ENCODE data around the gene DPP7.

The DPP7 gene

DNA sequence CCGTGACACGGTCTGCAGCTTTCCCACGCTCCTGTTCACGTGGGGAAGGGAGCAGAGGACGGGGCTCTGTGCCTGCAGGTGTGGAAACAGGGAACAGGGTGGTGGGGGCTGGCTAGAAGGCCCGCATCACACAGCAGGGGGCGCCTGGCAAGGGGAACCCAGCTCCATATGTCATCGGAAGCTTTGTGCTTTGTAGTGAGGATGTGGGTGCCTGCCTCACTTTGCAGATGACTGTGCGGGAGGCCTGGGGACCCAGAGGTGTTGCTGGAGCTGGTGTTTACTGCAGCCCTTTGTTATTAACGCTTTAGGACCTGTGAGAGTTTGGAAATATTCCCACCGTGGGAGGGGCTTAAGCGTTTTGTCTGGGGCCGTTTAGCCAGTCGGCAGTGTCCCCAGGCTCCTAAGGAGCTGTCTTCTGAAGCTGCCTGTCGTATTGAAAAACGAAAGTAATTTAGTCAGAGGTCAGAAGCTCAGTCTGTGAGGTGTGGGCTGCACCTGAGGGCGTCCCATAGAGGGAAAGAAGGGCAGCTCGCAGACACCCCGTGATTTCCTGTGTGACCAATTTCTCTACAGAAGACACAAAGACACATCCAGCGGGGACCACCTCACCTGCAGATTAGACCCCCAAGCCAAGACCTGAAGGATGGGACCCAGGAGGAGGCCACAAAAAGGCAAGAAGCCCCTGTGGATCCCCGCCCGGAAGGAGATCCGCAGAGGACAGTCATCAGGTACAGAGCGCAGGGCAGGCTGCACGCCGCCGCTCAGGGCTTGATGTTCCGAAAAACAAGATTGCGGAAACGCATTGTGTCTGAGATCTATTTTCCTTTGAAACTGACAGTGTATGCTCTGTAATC, 18.6 kb downstream of the DPP7 start:
- in situ Hi-C loops (cut with MboI; ENCODE audit: low sequenced_read_pairs) = no loop called here

DNA sequence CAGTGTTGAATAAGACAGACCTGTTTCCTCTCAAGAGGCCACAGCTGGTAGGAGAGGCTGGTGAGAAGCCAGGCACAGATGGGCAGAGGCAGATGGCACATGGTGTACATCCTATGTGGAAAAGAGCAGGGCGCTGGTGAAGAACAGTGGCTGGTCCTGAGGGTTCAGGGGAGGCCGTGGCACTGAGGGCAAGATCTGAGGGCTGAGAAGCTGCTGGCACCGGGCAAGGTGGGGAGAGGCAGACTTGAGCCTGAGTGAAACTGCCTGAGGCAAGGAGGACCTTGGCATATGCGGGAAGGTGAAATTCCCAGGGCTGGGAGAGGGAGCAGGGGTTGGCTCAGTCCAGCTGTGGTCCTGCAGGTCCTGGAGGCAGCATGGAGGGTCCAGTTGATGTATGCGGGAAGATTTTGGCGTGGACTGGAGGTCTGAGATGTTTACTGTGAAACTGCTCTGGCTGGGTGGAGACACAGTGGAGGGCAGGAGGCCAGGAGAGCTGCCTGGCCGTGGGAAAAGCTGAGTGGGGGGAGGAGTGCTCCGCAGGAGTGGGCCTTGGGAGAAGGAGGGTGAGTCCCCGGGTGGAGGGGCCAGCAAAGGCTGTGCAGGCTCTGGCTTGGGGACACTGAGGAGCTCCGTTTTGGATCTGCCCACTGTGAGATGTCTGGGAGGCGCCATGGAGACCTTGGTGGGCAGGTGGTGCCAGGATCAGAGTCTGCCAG, 25.1 kb downstream of the DPP7 start:
- in situ Hi-C loops (cut with MboI; ENCODE audit: low sequenced_read_pairs) = no loop called here

DNA sequence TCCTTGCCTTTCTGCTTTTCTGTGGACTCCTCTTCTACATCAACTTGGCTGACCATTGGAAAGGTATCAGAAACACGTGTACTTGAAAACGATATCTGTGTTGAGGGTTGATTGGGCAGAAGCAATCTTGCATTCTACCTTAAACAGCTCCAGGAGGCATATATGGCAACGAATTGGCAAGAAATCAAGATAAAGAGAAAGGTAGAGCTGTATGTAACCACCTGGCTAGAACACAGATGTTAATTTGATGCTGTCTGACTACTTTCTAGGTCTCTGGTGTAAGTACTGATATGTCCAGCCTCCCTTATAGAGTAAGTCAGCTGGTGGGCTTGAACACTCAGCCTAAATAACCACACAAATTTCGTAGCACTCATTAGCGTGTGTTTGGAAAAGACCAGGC, 26.4 kb downstream of the DPP7 start:
- in situ Hi-C loops (cut with MboI; ENCODE audit: low sequenced_read_pairs) = no loop called here

DNA sequence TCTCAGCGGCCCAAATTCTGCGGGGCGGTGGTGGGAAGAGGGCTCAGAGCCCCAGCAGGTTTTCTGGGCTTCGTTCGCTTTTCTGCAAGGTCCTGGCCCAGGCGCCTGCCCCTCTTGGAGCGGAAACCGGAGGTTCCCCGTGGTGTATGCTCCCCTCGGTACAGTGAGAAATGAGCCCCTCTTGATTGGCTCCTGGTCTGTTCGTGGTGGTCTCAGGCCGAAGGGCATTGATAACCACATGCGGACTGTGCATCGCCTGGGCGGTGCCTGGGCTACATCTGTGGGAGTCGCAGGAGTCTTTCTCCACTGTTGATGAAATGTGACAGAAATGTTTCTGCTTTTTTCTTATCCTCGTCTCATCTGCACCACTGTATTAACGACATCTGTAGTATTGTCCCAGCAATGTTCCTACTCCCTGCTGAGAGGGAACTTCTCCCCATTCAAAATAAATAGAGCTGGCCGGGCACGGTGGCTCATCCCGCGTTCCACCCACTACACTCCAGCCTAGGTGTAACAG, 27.1 kb downstream of the DPP7 start:
- in situ Hi-C loops (cut with MboI; ENCODE audit: low sequenced_read_pairs) = no loop called here

DNA sequence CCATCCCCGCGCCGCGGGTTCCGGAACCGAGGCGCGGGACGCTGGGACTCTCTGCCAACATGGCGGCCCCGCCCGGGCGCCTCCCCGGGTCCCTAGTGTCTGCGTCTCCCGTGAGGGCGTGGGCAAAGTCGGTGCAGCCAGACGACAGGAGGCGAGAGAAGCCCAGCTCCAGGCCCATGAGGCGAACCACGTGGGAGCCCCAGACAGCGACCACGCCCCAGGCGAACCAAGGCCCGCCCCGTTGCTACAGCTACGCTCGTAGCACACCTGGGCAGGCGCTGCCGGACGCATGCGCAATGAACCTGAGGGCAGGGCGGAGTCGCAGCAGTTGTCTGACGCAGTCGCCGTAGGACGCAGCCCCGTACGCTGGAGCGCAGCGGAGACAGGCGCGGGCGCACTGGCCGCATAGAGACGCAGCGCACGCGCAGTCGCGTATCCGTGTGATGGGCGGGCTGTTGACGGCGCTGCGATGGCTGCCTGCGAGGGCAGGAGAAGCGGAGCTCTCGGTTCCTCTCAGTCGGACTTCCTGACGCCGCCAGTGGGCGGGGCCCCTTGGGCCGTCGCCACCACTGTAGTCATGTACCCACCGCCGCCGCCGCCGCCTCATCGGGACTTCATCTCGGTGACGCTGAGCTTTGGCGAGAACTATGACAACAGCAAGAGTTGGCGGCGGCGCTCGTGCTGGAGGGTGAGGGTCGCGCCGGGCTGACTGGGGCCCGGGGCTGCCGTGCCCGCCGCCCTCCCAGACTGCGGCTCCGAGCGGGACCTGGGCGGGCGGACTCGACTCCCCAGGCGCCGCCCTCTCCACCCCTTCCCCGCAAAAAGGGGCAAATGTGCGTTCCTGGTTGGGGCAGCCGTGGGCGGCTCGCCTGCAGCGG, 27.8 kb downstream of the DPP7 start, which contains the start of gene MAN1B1:
Gene MAN1B1, plus strand, starts transcription at position 455 of the 878 bp plus-strand sequence. Its CDS starts 15 bp downstream, at position 470.
- in situ Hi-C loops (cut with MboI; ENCODE audit: low sequenced_read_pairs) = no loop called here

DNA sequence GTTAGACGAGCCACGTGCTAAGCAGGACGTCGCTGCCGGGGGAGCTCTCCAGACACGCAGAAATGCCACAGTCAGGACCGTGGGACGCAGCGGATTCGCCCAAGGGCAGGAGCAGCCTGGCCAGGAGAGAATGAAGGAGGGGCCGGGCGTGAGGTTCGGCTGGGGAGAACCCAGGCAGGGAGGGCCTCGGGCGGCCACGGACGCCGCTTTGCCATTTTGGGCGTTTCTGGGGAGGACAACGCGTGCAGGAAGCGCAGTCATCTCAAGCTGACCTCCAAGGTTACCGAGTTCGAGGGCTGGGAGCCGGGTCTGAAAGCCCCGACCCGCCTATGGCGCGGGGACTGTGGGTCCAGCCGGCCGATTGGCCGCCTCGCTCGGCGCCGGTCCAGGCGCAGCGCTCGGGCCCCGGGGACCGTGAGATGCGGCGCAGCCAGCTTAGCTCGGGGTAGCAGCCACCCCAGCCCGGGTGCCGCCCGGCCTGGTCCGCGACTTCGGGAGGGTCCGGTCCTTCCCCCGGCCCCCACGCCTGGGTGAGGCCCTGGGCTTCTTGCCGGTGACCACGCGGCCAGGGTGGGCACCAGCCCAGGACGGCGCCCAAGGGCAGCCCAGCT, 28.5 kb downstream of the DPP7 start:
- in situ Hi-C loops (cut with MboI; ENCODE audit: low sequenced_read_pairs) = no loop called here

DNA sequence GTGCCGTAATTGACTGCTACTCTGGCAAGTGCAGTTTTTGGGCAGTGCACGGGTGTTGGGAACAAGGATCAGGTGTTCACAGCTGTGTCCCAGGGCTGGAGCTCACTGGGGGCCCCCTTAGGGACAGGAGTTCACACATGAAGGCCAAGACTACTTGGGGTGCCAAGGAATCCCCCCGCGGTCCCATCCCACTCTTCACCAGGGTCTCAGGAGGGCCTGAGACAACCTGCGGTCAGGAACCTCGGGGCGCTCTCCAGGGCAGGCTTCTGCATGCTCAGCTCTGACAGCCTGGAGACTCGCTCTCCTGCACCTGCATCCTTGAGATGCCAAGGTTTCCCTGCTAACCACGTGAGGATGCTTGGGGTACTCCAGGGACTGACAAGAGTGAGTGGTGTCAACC, 30.0 kb downstream of the DPP7 start:
- in situ Hi-C loops (cut with MboI; ENCODE audit: low sequenced_read_pairs) = no loop called here

DNA sequence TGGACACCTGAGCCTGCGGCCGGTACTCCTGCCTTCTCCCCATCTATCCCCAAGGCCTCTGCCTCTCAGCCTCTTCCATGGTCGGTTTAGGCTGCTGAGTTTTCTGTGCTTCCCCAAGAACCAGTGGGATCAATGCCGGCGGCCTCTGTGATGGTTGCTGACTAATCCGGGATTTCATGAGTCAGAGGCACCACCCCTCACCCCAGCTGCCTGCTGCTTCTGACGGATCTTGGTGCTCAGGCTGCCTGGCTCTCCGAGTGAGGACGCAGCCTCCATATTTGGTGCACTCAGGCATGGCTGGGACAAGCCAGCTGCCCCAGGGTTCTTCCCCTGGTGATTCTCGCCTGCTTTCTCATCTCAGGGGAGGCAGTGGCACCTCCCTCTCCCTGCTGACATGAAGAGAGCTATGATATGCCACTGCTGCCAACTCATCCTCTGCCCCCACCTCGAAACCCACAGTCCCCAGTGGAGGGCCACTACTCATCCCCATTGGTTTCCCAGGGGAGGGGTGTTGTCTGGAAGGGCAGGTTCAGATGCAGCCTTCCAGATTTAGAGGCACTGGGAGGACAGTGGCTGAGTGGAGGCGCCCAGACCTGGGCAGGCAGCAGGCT, 31.0 kb downstream of the DPP7 start:
- in situ Hi-C loops (cut with MboI; ENCODE audit: low sequenced_read_pairs) = no loop called here

DNA sequence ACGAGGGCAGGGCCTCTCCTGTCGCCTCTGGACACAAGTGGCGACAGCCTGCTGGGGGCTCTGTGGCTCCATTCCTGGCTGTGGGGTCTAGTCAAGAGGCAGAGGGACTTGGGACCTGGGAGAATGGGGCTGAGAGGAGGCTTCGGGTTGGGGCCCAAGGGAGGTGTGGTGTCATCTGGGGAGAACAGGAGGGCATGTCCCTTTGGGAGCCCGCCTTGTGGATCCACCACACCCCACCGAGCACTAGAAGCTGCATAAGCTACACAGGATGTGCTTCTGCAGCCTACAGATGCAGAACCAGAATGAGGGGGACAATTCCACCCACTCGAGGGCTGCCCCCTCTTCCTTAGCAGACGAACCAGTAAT, 31.6 kb downstream of the DPP7 start:
- in situ Hi-C loops (cut with MboI; ENCODE audit: low sequenced_read_pairs) = no loop called here

DNA sequence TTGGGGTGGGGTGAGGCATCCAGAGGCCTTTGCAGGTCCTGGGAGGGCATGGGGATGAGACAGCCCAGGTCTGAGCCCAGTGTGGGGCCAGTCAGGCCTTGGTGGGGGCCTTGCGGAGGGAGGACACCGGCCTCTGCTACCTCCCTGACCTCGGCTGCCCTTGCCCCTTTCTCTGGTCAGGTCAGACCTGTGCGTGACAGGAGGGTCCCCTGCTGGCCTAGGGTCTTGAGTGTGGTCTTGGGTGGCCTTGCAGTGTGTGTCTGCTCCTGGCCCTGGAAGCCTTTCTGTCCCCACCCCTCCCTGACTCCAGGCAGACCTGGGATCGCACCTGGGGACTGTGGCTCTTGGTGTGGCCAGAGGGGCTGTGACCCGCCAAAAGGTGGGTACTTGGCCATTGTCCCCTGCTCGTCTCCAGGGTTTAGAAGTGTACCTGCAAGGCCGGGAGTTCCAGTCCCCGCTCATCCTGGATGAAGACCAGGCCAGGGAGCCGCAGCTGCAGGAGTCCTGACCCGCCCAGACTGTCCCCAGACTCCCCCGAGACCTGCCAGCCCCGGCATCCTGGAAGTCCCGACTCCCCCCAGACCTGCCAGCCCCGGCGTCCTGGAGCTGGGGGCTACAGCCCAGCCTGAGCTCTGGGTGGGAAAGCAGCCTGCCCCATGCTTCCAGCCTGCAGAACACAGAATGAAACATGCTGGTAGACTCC, 32.2 kb downstream of the DPP7 start:
- in situ Hi-C loops (cut with MboI; ENCODE audit: low sequenced_read_pairs) = no loop called here

DNA sequence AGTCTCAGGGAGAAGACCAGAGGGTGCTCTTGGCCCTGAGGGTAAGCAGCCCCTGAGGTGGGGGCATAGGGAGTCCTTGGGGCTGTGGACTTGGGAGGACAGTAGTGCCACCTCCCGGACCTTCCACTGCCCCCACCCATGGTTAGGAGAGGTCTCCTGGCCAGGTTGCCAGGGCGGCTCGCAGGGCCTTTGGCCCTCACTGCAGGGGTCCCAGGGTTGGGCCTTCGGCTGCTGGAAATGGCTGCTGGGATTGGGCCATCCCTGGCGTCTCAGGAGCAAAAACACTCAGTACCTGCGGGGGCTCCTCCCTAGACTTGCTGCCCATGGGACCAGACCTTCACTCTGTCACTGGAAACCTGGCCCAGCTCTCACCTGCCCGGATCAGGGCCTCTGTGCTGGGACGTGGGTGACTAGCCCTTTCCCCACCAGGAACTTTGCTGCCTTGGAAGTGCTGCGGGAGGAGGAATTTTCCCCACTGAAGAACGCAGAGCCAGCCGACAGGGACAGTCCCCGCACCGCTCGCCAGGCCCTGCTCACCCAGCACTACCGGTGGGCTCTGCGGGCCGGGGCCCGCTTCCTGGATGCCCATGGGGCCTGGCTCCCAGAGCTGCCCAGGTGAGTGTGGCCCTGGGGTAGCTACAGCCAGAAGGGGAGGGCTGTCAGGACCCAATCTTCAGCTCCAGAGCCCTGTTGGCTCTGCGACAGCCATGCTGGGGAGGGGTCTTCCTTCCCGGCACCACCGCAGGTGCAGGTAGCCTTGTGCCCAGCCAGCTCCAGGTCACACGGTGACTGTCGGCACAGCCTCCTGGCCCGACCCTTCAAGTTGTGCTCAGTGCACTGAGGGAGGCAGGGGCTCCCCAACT, 34.0 kb downstream of the DPP7 start:
- in situ Hi-C loops (cut with MboI; ENCODE audit: low sequenced_read_pairs) = no loop called here

DNA sequence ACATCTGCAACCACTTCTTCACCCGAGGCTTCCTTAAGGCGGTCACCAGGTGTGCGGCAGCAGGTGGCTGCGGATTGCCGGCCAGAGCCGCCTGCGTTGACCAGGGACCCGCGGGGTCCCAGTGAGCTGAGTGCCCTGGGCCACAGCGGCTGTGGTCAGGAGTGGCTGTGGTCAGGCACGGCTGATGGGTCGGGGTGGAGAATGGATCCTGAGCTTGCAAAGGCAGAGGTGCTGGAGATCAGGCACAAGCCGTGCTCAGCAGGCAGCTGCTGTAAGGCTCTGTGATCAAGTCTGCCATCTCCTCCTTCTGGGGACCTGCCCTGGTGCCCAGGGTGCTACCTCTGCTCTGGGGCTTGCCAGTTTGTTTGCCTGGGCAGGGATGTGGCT, 35.1 kb downstream of the DPP7 start:
- in situ Hi-C loops (cut with MboI; ENCODE audit: low sequenced_read_pairs) = no loop called here

DNA sequence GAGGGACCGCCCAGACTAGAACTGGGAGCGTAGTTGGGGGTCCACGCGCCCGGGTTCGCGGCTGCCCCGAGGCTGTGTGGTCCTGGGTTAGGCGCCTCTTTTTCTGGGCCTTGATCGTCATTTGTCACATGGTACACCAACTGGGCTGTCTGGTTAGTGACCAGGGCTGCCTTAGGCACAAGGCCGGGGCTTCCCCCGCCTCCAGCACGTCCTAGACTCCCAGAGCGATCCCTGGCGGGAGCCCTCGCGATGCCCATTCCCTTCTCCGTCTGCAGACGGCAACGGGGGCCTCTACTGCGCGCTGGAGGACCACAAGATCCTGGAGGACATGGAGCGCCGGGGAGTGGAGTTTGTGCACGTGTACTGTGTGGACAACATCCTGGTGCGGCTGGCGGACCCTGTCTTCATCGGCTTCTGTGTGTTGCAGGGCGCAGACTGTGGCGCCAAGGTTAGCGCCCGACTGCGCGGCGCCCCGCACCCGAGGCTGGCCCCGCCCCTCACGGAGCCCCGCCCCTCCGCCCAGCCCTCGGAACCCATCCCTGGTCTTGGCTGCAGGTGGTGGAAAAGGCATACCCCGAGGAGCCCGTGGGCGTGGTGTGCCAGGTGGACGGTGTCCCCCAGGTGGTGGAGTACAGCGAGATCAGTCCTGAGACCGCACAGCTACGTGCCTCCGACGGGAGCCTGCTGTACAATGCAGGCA, 35.7 kb downstream of the DPP7 start:
- in situ Hi-C loops (cut with MboI; ENCODE audit: low sequenced_read_pairs) = no loop called here

DNA sequence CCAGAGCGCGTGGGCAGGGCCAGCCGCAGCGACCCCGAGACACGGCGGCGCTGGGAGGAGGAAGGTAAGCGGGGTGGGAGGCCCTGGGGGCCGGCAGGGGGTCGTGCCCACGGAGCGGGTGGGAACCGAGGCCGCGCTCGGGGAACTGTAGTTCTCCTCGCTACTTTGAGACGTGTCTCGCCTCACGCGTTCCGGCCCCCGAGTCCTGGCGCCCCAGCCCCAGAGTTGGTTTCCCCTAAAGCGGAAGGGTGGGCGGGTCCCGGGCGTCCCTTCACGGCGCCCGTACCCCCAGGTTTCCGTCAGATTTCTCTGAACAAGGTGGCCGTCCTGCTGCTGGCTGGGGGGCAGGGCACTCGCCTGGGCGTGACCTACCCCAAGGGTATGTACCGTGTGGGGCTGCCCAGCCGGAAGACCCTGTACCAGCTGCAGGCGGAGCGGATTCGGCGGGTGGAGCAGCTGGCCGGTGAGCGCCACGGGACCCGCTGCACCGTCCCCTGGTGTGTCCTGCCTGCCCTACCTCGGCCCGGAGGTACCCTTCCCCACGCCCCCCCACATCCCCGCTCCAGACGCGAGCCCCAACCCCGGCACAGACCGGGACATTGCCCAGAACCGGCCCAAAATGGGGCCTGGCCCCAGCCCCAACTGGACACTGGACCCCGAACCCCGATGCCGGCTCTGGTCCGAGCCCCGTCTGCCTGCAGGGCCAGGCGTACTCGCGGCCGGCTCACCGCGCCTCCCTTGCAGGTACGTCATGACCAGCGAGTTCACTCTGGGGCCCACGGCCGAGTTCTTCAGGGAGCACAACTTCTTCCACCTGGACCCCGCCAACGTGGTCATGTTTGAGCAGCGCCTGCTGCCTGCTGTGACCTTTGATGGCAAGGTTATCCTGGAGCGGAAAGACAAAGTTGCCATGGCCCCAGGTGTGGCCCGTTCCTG, 36.5 kb downstream of the DPP7 start:
- in situ Hi-C loops (cut with MboI; ENCODE audit: low sequenced_read_pairs) = no loop called here

DNA sequence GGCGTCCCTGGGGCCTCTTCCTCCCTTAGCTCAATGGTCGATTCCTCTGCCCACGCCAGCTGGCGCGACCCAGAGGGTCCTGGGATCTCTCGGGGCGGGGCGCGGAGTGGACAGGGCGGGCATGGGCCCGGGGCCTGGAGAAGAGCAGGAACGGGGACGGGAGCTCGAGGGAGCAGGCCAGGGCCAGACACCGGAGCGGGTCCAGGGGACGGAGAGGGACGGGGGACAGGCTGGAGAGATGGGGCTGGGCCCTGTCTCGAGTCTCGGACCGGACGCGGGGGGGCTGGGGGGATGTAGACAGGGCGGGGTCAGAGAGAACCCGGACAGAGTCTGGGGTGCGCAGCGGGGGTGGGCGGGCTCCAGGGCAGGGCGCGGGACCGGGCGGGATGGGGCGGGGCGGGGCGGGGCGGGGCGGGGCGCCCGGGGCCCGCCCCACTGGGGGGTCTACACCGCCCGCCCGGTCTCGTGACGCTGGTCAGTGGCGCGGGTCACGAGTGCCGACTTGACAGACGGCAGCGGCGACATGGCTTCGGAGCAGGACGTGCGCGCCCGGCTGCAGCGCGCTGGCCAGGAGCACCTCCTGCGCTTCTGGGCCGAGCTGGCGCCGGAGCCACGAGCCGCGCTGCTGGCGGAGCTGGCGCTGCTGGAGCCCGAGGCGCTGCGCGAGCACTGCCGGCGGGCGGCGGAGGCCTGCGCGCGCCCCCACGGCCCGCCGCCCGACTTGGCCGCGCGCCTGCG, 37.4 kb downstream of the DPP7 start, which contains the start of gene UAP1L1:
Gene UAP1L1, plus strand, starts transcription at position 508 of the 738 bp plus-strand sequence. Its CDS starts 16 bp downstream, at position 524.
- in situ Hi-C loops (cut with MboI; ENCODE audit: low sequenced_read_pairs) = no loop called here

DNA sequence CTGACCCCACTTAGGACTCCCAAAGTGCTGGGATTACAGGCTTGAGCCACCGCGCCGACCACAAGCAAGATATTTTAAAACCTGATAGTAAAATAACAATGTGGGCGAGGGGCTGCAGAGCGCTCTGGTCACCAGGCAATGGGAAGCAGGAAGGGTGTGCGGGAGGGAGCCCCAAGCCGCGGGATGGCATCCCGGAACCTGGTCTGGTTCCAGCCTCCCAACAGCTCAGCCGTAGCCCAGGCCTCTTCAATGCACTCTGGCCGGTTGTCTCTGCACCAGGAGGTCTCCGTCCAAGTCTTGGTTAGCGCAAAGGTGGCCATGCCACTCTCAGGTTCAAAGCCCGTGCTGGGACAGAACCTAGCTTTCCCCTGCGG, 37.9 kb downstream of the DPP7 start:
- in situ Hi-C loops (cut with MboI; ENCODE audit: low sequenced_read_pairs) = no loop called here
